ENCODE data around the gene JAM2. TPM values are rescaled to one million over a fixed set of nuclear protein-coding genes. Genes with fewer than 3 reads are reported as not detected.

JAM2 gene
- polyA plus RNA-seq, 4 donors = 0.27 to 13.3 (median 6.3) TPM; not detected in 1

DNA sequence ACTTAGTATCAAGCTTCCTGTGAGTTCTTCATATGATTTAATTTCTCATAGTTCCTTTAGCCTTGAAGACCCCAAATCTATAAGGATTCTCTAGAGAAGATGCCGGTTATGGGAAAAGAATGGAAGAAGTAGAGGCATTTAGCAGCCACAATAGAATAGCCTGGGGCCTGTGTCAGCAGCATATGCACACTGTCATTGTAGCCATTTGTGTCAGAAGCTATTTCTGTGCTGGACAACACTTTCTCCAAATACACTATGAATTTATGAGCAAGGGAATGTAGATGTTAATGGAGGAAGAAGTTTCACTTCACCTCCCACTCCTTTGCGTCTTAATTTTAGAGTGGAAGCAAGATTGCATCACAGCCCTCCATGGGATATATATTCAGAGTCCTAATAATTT, 17.4 kb downstream of the JAM2 start:
- Histone ChIP-seq H3K27ac (ENCODE audit: low read depth in 1 of 3, low read length in 2 of 3) (no peak overlapping the region), H3K4me3 (ENCODE audit: low read depth in 1 of 3, low read length in 3 of 3) (no peak overlapping the region), H3K36me3 (ENCODE audit: control insufficient read depth in 3 of 3, insufficient read depth in 2 of 3, low read depth in 1 of 3, low read length in 3 of 3) (no peaks in the 10 kb centered on the region), H3K9me3 (ENCODE audit: control insufficient read depth in 2 of 2, insufficient read depth in 1 of 2, low read depth in 1 of 2, low read length in 1 of 2) (no peaks in the 10 kb centered on the region), H3K4me1 (ENCODE audit: control insufficient read depth in 3 of 3, insufficient read depth in 2 of 3, low read depth in 1 of 3, low read length in 2 of 3) (no peaks in the 10 kb centered on the region), H3K27me3 (ENCODE audit: control insufficient read depth in 3 of 3, insufficient read depth in 3 of 3, low read length in 3 of 3) (no peaks in the 10 kb centered on the region)
- no peak for FAIRE-seq
- 89 to 97% (median 90%) methylated on average over 2 of the region's 2 CpGs for WGBS, 3 donors
- no peak for DNase-seq

DNA sequence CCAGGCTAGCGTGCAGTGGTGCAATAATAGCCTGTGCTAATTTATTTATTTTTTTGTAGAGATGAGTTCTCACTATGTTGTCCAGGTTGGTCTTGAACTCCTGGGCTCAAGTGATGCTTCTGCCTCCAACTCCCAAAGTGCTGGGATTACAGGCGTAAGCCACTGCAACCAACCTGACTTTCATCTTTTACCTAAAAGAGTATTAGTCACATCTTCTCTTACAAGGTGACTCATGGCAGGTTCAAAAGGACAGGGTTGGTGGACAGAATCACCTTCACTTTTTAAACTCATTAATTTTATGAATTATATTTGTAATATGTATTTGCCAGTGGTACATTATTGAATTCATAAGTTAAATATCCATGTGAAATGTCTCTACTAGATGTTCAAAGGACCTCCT, 18.1 kb downstream of the JAM2 start:
- Histone ChIP-seq H3K9me3 (ENCODE audit: control insufficient read depth in 2 of 2, insufficient read depth in 1 of 2, low read depth in 1 of 2, low read length in 1 of 2) (no peaks in the 10 kb centered on the region), H3K4me1 (ENCODE audit: control insufficient read depth in 3 of 3, insufficient read depth in 2 of 3, low read depth in 1 of 3, low read length in 2 of 3) (no peaks in the 10 kb centered on the region), H3K27me3 (ENCODE audit: control insufficient read depth in 3 of 3, insufficient read depth in 3 of 3, low read length in 3 of 3) (no peaks in the 10 kb centered on the region), H3K4me3 (ENCODE audit: low read depth in 1 of 3, low read length in 3 of 3) (no peak overlapping the region), H3K27ac (ENCODE audit: low read depth in 1 of 3, low read length in 2 of 3) (no peak overlapping the region), H3K36me3 (ENCODE audit: control insufficient read depth in 3 of 3, insufficient read depth in 2 of 3, low read depth in 1 of 3, low read length in 3 of 3) (no peaks in the 10 kb centered on the region)
- no peak for FAIRE-seq
- 71 to 96% (median 90%) methylated on average over 2 of the region's 2 CpGs for WGBS, 3 donors
- DNase-seq = no peak

GRCh38 chr21:25658427-25659035, 19.5 kb downstream of the JAM2 start:
- FAIRE-seq = no peak
- Histone ChIP-seq H3K36me3 (ENCODE audit: control insufficient read depth in 3 of 3, insufficient read depth in 2 of 3, low read depth in 1 of 3, low read length in 3 of 3) (no peaks in the 10 kb centered on the region), H3K4me3 (ENCODE audit: low read depth in 1 of 3, low read length in 3 of 3) (no peak overlapping the region), H3K27me3 (ENCODE audit: control insufficient read depth in 3 of 3, insufficient read depth in 3 of 3, low read length in 3 of 3) (no peaks in the 10 kb centered on the region), H3K9me3 (ENCODE audit: control insufficient read depth in 2 of 2, insufficient read depth in 1 of 2, low read depth in 1 of 2, low read length in 1 of 2) (no peaks in the 10 kb centered on the region), H3K4me1 (ENCODE audit: control insufficient read depth in 3 of 3, insufficient read depth in 2 of 3, low read depth in 1 of 3, low read length in 2 of 3) (no peaks in the 10 kb centered on the region), H3K27ac (ENCODE audit: low read depth in 1 of 3, low read length in 2 of 3) (no peak overlapping the region)
- no peak for DNase-seq
- WGBS, 3 donors = 22 to 45% (median 25%) methylated on average over 1 of the region's 1 CpG

GRCh38 chr21:25660233-25660632, 21.2 kb downstream of the JAM2 start:
- Histone ChIP-seq H3K4me1 (ENCODE audit: control insufficient read depth in 3 of 3, insufficient read depth in 2 of 3, low read depth in 1 of 3, low read length in 2 of 3) (no peaks in the 10 kb centered on the region), H3K27ac (ENCODE audit: low read depth in 1 of 3, low read length in 2 of 3) (no peak overlapping the region), H3K4me3 (ENCODE audit: low read depth in 1 of 3, low read length in 3 of 3) (no peak overlapping the region), H3K9me3 (ENCODE audit: control insufficient read depth in 2 of 2, insufficient read depth in 1 of 2, low read depth in 1 of 2, low read length in 1 of 2) (no peaks in the 10 kb centered on the region), H3K27me3 (ENCODE audit: control insufficient read depth in 3 of 3, insufficient read depth in 3 of 3, low read length in 3 of 3) (no peaks in the 10 kb centered on the region), H3K36me3 (ENCODE audit: control insufficient read depth in 3 of 3, insufficient read depth in 2 of 3, low read depth in 1 of 3, low read length in 3 of 3) (no peaks in the 10 kb centered on the region)
- WGBS, 3 donors = 24 to 83% (median 41%) methylated on average over 1 of the region's 1 CpG
- no peak for DNase-seq
- FAIRE-seq = no peak

GRCh38 chr21:25664491-25664931, 25.5 kb downstream of the JAM2 start:
- H3K27me3 ChIP-seq (ENCODE audit: control insufficient read depth in 3 of 3, insufficient read depth in 3 of 3, low read length in 3 of 3) = no peaks in the 10 kb centered on the region
- no peak for DNase-seq
- H3K9me3 ChIP-seq (ENCODE audit: control insufficient read depth in 2 of 2, insufficient read depth in 1 of 2, low read depth in 1 of 2, low read length in 1 of 2) = no peaks in the 10 kb centered on the region
- FAIRE-seq = no peak
- WGBS, 3 donors = 79 to 83% (median 80%) methylated on average over 4 of the region's 4 CpGs
- H3K27ac ChIP-seq (ENCODE audit: low read depth in 1 of 3, low read length in 2 of 3) = no peak overlapping the region
- H3K4me3 ChIP-seq (ENCODE audit: low read depth in 1 of 3, low read length in 3 of 3) = no peak overlapping the region
- H3K4me1 ChIP-seq (ENCODE audit: control insufficient read depth in 3 of 3, insufficient read depth in 2 of 3, low read depth in 1 of 3, low read length in 2 of 3) = no peaks in the 10 kb centered on the region
- no peaks in the 10 kb centered on the region for H3K36me3 ChIP-seq (ENCODE audit: control insufficient read depth in 3 of 3, insufficient read depth in 2 of 3, low read depth in 1 of 3, low read length in 3 of 3)

DNA sequence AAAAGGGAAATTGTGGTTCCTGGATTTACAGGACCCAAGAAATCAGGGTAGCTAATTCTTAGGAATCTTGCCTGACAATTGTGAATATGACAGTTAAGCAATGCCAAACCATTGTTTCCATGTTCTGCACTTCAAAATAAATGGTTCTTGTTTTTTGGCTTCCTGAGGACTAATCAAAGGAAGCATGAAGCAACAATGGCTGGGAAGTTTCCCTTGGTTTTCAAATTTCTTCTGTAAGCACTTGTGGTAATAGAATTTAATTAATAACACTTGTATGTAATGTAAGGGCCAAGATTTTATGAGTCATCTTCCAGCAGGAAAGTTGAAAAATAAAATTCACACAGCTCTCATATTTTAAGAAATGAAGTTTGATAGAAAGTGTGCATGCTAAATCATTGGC, 31.7 kb downstream of the JAM2 start:
- no peak for FAIRE-seq
- no peak for DNase-seq
- Histone ChIP-seq H3K27me3 (ENCODE audit: control insufficient read depth in 3 of 3, insufficient read depth in 3 of 3, low read length in 3 of 3) (no peaks in the 10 kb centered on the region), H3K4me1 (ENCODE audit: control insufficient read depth in 3 of 3, insufficient read depth in 2 of 3, low read depth in 1 of 3, low read length in 2 of 3) (no peaks in the 10 kb centered on the region), H3K36me3 (ENCODE audit: control insufficient read depth in 3 of 3, insufficient read depth in 2 of 3, low read depth in 1 of 3, low read length in 3 of 3) (no peaks in the 10 kb centered on the region), H3K4me3 (ENCODE audit: low read depth in 1 of 3, low read length in 3 of 3) (no peak overlapping the region), H3K9me3 (ENCODE audit: control insufficient read depth in 2 of 2, insufficient read depth in 1 of 2, low read depth in 1 of 2, low read length in 1 of 2) (peaks cover 0 to 1% of the 10 kb centered on the region in 2 donors), H3K27ac (ENCODE audit: low read depth in 1 of 3, low read length in 2 of 3) (no peak overlapping the region)

DNA sequence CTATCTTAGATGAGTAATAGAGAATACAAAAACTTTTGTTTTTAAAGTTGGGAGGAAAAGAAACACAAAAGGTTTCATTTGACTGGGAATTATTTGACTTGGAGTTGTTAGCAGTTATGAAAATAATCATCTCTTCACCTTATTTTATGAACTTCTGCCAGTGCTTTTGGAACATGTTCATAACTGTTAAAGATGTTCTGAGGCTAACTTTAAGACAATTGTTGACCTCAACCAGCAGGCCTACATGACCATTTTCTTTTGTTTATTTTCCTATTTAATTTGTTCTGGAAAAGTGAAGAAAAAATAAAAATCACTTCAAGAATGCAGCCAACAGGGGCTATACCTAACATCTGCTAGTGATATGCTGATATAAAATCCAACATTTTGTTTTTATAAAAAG, 37.4 kb downstream of the JAM2 start:
- Histone ChIP-seq H3K9me3 (ENCODE audit: control insufficient read depth in 2 of 2, insufficient read depth in 1 of 2, low read depth in 1 of 2, low read length in 1 of 2) (peaks cover 0 to 1% of the 10 kb centered on the region in 2 donors), H3K27ac (ENCODE audit: low read depth in 1 of 3, low read length in 2 of 3) (no peak overlapping the region), H3K36me3 (ENCODE audit: control insufficient read depth in 3 of 3, insufficient read depth in 2 of 3, low read depth in 1 of 3, low read length in 3 of 3) (no peaks in the 10 kb centered on the region), H3K4me3 (ENCODE audit: low read depth in 1 of 3, low read length in 3 of 3) (no peak overlapping the region), H3K27me3 (ENCODE audit: control insufficient read depth in 3 of 3, insufficient read depth in 3 of 3, low read length in 3 of 3) (no peaks in the 10 kb centered on the region), H3K4me1 (ENCODE audit: control insufficient read depth in 3 of 3, insufficient read depth in 2 of 3, low read depth in 1 of 3, low read length in 2 of 3) (no peaks in the 10 kb centered on the region)
- DNase-seq (no peak), FAIRE-seq (no peak)

- no peak for FAIRE-seq
- Histone ChIP-seq H3K36me3 (ENCODE audit: control insufficient read depth in 3 of 3, insufficient read depth in 2 of 3, low read depth in 1 of 3, low read length in 3 of 3) (no peaks in the 10 kb centered on the region), H3K4me3 (ENCODE audit: low read depth in 1 of 3, low read length in 3 of 3) (no peak overlapping the region), H3K4me1 (ENCODE audit: control insufficient read depth in 3 of 3, insufficient read depth in 2 of 3, low read depth in 1 of 3, low read length in 2 of 3) (no peaks in the 10 kb centered on the region), H3K27me3 (ENCODE audit: control insufficient read depth in 3 of 3, insufficient read depth in 3 of 3, low read length in 3 of 3) (no peaks in the 10 kb centered on the region), H3K27ac (ENCODE audit: low read depth in 1 of 3, low read length in 2 of 3) (no peak overlapping the region), H3K9me3 (ENCODE audit: control insufficient read depth in 2 of 2, insufficient read depth in 1 of 2, low read depth in 1 of 2, low read length in 1 of 2) (no peaks in the 10 kb centered on the region)
- WGBS, 3 donors = 51 to 64% (median 58%) methylated on average over 9 of the region's 9 CpGs
- no peak for DNase-seq
Measured at GRCh38 chr21:25682382-25682781, 43.3 kb downstream of the JAM2 start.

- Histone ChIP-seq H3K4me1 (ENCODE audit: control insufficient read depth in 3 of 3, insufficient read depth in 2 of 3, low read depth in 1 of 3, low read length in 2 of 3) (no peaks in the 10 kb centered on the region), H3K4me3 (ENCODE audit: low read depth in 1 of 3, low read length in 3 of 3) (no peak overlapping the region), H3K27me3 (ENCODE audit: control insufficient read depth in 3 of 3, insufficient read depth in 3 of 3, low read length in 3 of 3) (no peaks in the 10 kb centered on the region), H3K9me3 (ENCODE audit: control insufficient read depth in 2 of 2, insufficient read depth in 1 of 2, low read depth in 1 of 2, low read length in 1 of 2) (no peaks in the 10 kb centered on the region), H3K36me3 (ENCODE audit: control insufficient read depth in 3 of 3, insufficient read depth in 2 of 3, low read depth in 1 of 3, low read length in 3 of 3) (peaks cover 0 to 2% (median 0%) of the 10 kb centered on the region in 3 donors), H3K27ac (ENCODE audit: low read depth in 1 of 3, low read length in 2 of 3) (no peak overlapping the region)
- no peak for DNase-seq
- no peak for FAIRE-seq
- WGBS, 3 donors = 82 to 88% (median 88%) methylated on average over 4 of the region's 4 CpGs
Measured at GRCh38 chr21:25687787-25688186, 48.7 kb downstream of the JAM2 start.
